Esophagus muscularis mucosa (tissue), 4 donors: ENCODE measurements around the gene XRCC6. TPM values are rescaled to one million over a fixed set of nuclear protein-coding genes. Genes with fewer than 3 reads are reported as not detected.
"Not testable (repeated sequence)": the region's sequence is repeated elsewhere in the genome, so short reads cannot be mapped to it uniquely, and the experiment has no call there.

ENCODE experiments used
- DNase-seq: peaks from one replicate; pipeline ENCODE4 v3.0.0-alpha.2; 2017; ENCODE audit errors: extremely low spot score
- H3K27ac ChIP-seq, 4 donors: fragments of 200-600 bp; sonication (generic); replicated peaks in 1 of 4; 1 replicate in 3 of 4; 2 replicates in 1 of 4; pipeline ENCODE4 v1.5.1; 2016 to 2019; ENCODE audit warnings: mild to moderate bottlenecking in 1 of 4
- H3K27me3 ChIP-seq, 4 donors: fragments of 200-600 bp; sonication (generic); one replicate each; pipeline versions ENCODE4 v1.5.1 to v1.6.0; 2016 to 2019
- H3K36me3 ChIP-seq, 4 donors: fragments of 200-600 bp; sonication (generic); one replicate each; pipeline ENCODE4 v1.5.1; 2016 to 2019
- H3K4me1 ChIP-seq, 4 donors: fragments of 200-600 bp; sonication (generic); one replicate each; pipeline ENCODE4 v1.5.1; 2016 to 2019
- H3K4me3 ChIP-seq, 4 donors: fragments of 200-600 bp; sonication (generic); 1 replicate in 2 of 4; 2 replicates in 2 of 4; pipeline ENCODE4 v1.5.1; 2016 to 2019; ENCODE audit warnings: mild to moderate bottlenecking in 4 of 4, moderate library complexity in 1 of 4
- H3K9me3 ChIP-seq, 4 donors: fragments of 200-600 bp; sonication (generic); 1 replicate in 3 of 4; 2 replicates in 1 of 4; pipeline ENCODE4 v1.5.1; 2016 to 2019
- CTCF ChIP-seq, 3 experiments: fragments of 200-600 bp in 2 of 3; fragments of 450-650 bp in 1 of 3; sonication (generic) in 2 of 3; IDR thresholded peaks; one replicate each; pipeline ENCODE4 v1.5.1; 2017 to 2019; ENCODE audit warnings: antibody characterized with exemption in 3 of 3, mild to moderate bottlenecking in 2 of 3, moderate library complexity in 1 of 3
- EP300 ChIP-seq: sonication (generic); formaldehyde crosslinking; IDR thresholded peaks from one replicate; pipeline ENCODE4 v1.6.1; 2017; ENCODE audit warnings: antibody characterized with exemption
- POLR2A ChIP-seq: fragments of 450-650 bp; IDR thresholded peaks from one replicate; pipeline ENCODE4 v1.6.1; 2017; ENCODE audit warnings: antibody characterized with exemption, moderate library complexity, mild to moderate bottlenecking, low read depth
- POLR2AphosphoS5 ChIP-seq, 2 donors: sonication (generic); formaldehyde crosslinking; IDR thresholded peaks; one replicate each; pipeline ENCODE4 v1.6.1; 2017; ENCODE audit warnings: antibody characterized with exemption in 2 of 2
- WGBS: methylation state at CpG from one replicate; pipeline ENCODE4 v1.1.5; 2018; 5-methylcytosine and 5-hydroxymethylcytosine counted together
- intact Hi-C: fragments of 100-400 bp; cut with DNase I; formaldehyde crosslinking; loops from one replicate; pipeline ENCODE4 v1.15.1; 2023
- total RNA-seq, 4 donors: library from RNA; depleted of rRNA; stranded (reverse); fragments of >200 nt; gene quantifications; one replicate each; pipeline versions ENCODE4 v1.1.0 to v1.2.1, GENCODE V29; 2016

Gene XRCC6
- total RNA-seq, 4 donors from 2014 or later = 181 to 255 (median 233) TPM

DNA sequence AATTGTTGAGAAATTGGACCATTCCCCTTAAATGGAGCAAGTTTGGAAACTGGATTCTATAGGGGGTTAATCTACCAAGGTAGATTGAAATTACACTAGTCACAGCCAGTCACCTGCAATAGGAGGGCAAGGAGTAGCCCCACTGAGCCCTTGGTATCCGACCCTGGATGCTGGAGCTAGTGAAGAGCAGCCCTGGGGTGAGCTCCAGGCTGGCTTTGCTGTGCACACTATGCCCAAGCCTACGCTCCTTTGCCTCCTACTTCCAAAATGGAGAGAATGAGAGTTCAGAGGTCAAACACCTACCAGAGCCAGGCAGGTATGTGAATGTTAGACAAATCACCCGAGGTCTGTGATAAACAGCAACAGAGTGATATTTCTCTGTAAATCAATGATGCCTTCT lies 43.9 kb downstream of the XRCC6 start:
- peaks cover 0 to 28% (median 20%) of the 10 kb centered on the region in 4 donors for H3K4me1 ChIP-seq
- H3K27me3 ChIP-seq = no peaks in the 10 kb centered on the region
- H3K27ac ChIP-seq = no peak overlapping the region
- WGBS = 93% methylated on average over 3 of the region's 3 CpGs
- peaks cover 45 to 57% (median 55%) of the 10 kb centered on the region in 4 donors for H3K36me3 ChIP-seq
- H3K9me3 ChIP-seq = no peaks in the 10 kb centered on the region
- H3K4me3 ChIP-seq = no peak overlapping the region
- no peak for DNase-seq
- intact Hi-C loops = no loop called here
- TF ChIP-seq CTCF (IDR thresholded peaks at IDR 0.05) (no peak), POLR2AphosphoS5 (IDR thresholded peaks at IDR 0.05) (no peak), EP300 (no peak), POLR2A (no peak)

DNA sequence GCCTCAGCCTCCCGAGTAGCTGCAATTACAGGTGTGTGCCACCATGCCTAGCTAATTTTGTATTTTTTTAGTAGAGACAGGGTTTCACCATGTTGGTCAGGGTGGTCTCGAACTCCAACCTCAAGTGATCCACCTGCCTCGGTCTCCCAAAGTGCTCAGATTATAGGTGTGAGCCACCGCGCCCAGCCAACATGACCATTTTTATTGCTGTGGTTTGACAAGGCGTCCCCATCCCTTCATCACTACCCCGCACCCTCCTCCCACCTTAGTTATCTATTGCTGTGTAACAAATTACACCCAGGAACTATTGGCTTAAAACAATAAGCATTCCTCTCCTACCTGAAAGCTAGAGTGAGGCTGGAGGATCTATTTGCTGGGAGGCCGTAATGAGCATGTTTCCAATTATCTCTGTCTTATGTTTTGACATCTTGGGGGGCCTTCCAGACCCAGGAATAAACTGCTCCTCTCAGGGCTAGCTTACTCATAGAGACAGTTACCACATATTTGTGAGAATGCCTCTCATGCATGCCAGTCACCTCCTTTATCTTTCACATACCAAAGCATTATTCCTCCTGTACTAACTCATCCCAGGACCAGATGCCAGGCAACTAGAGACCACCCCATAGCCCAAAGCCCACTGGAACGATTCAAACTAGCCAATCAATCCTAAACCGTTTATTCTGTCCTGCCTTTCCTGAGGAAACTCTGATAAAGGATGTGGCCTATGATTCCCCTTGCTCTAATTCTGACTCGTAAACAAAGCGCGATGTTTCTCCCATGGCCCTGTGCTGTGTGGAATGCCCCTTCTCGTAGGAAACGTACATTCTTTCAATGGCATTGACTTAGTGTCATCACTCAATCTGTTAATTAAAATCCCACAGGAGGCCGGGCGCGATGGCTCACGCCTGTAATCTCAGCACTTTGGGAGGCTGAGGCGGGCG lies 48.1 kb downstream of the XRCC6 start:
- TF ChIP-seq POLR2A (no peak), CTCF (IDR thresholded peaks at IDR 0.05) (no peak), EP300 (no peak), POLR2AphosphoS5 (IDR thresholded peaks at IDR 0.05) (no peak)
- H3K9me3 ChIP-seq = no peaks in the 10 kb centered on the region
- peak overlapping the region in 1 of 4 donors; percentile 26 for H3K27ac ChIP-seq
- WGBS = 85% methylated on average over 21 of the region's 21 CpGs
- no peak overlapping the region for H3K4me3 ChIP-seq
- H3K4me1 ChIP-seq = peaks cover 0 to 20% (median 17%) of the 10 kb centered on the region in 4 donors
- H3K27me3 ChIP-seq = no peaks in the 10 kb centered on the region
- intact Hi-C loops = no loop called here
- no peak for DNase-seq
- H3K36me3 ChIP-seq = peaks cover 12 to 32% (median 23%) of the 10 kb centered on the region in 4 donors

GRCh38 chr22:41672096-41672495 lies 51.0 kb downstream of the XRCC6 start:
- H3K4me3 ChIP-seq, H3K4me1 ChIP-seq, intact Hi-C loops, H3K9me3 ChIP-seq, H3K27me3 ChIP-seq, H3K27ac ChIP-seq, DNase-seq: not testable (repeated sequence)
- WGBS = 93% methylated on average over 10 of the region's 10 CpGs
- peaks cover 7 to 48% (median 21%) of the 10 kb centered on the region in 4 donors for H3K36me3 ChIP-seq

- H3K27me3 ChIP-seq = no peaks in the 10 kb centered on the region
- no peaks in the 10 kb centered on the region for H3K9me3 ChIP-seq
- WGBS = 74% methylated on average over 6 of the region's 6 CpGs
- no peak overlapping the region for H3K27ac ChIP-seq
- intact Hi-C loops = no loop called here
- TF ChIP-seq POLR2AphosphoS5 (IDR thresholded peaks at IDR 0.05) = no peak
- TF ChIP-seq CTCF (IDR thresholded peaks at IDR 0.05) = peak in 1 of 3 experiments; percentile 43
- DNase-seq = no peak
- H3K4me3 ChIP-seq = no peak overlapping the region
- peaks cover 11 to 56% (median 29%) of the 10 kb centered on the region in 4 donors for H3K36me3 ChIP-seq
- H3K4me1 ChIP-seq = peaks cover 0 to 5% (median under 1%) of the 10 kb centered on the region in 4 donors
These were observed 51.9 kb downstream of the XRCC6 start for GRCh38 chr22:41672780-41673509.

- no peak for DNase-seq
- 86% methylated on average over 11 of the region's 12 CpGs for WGBS
- intact Hi-C loops = no loop called here
- H3K36me3 ChIP-seq = peaks cover 29 to 76% (median 49%) of the 10 kb centered on the region in 4 donors
- no peak overlapping the region for H3K4me3 ChIP-seq
- no peak overlapping the region for H3K27ac ChIP-seq
- H3K9me3 ChIP-seq = no peaks in the 10 kb centered on the region
- H3K4me1 ChIP-seq = peaks cover 0 to 5% (median 0%) of the 10 kb centered on the region in 4 donors
- TF ChIP-seq POLR2AphosphoS5 (IDR thresholded peaks at IDR 0.05) (no peak), EP300 (no peak), CTCF (IDR thresholded peaks at IDR 0.05) (no peak), POLR2A (no peak)
- H3K27me3 ChIP-seq = no peaks in the 10 kb centered on the region
These were observed 53.8 kb downstream of the XRCC6 start for GRCh38 chr22:41674846-41675340.
